HG03342 (cell line): ENCODE data around the gene BBS1.

Source experiments
- ATAC-seq: cut with Tn5 transposase; IDR thresholded peaks from one replicate; pipeline ENCODE4 v1.9.1; 2021; ENCODE audit warnings: mild to moderate bottlenecking, moderate library complexity; ENCODE audit not compliant: unreplicated experiment

The BBS1 gene

DNA sequence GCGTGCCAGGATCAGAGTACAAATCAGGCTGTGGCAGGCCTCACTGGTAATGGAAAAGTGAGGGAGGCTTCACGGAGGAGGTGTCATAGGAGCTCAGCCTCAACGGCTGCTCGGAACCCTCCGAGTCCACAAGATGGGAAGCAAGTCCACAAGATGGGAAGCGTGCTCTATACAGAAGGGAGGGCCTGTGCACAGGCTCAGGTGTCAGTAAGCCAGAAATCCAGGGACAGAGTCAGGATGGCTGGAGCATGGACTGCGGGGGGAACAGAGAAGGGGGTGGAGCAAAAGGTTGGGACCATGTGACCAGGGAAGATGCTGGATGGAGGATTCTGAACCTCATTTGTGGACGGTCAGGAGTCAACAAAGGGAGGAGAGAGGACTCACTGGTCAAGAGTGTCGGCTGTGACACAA lies 33.6 kb upstream of the BBS1 start:
- no peak for ATAC-seq

DNA sequence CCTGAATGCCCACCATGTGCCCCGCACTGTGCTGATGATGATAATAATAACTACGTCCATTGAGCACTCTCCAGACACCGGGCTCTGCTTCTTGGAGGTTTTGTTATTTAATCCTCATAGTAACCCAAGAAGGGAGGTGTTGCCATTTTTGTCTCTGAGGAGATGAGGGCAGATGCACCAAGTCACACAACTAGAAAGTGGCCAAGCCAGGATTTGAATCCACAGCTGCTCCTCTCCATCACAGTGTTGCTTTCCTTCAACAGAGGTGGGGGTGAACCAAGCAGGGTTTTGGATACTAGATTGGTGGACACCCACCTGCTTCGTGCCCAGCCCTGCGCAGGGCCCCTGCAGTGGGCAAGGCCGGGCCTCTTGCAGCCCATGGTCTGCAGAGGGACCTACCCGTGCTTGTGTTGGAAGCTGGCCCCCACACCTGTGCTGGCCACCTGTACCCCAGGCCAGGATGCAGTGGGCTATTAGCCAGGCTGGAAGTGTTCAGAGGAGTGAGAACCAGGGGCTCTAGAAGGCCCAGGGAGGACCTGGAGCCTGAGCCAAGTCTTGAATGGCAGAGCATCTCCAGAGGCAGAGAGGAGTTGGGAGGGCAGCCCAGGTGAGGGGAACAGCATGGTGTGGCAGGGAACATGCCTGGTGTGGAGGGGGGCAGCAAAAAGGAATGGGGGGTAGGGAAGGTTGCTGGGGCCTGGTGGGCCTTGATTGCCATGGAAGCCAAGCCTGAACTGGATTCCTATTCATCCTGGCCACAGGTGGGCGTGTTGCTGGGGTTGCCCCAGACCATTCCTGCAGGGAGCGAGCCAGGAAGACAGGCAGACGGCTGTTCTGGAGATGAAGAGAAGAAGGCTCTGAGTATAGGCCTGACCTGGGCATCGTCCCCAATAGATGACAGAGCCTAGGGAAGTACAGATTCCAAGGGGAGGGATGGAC lies 32.9 kb upstream of the BBS1 start:
- no peak for ATAC-seq

DNA sequence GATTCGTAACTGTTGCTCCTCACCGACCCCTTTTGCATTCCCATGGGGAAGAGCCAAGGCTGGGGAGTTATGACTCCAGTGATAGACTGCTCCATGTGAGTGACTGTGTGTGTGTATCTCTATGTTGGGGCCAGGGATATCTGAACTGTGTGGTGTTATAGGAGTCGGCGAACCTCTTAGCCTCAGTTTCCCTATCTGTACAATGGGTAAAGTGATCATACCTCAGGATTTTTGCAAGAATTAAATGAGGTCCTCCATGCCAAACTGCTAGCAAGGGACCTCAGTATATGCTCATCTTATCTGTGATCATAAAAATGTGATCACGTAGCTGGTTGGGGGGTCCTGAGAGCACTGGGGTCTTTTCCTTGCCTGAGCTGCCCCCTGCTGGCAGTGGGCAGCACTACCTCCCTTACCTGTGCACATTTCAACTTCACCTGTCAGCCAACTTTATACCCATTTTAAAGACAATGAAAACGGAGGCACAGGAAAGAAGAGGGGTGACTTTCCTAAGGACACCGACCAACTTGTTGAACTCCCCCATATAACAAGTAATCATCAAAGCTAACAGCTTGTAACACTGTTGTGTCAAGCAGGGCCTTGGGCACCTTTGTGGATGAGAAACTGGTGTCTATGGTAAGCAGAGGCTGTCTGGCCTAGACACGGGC lies 31.6 kb upstream of the BBS1 start:
- no peak for ATAC-seq

DNA sequence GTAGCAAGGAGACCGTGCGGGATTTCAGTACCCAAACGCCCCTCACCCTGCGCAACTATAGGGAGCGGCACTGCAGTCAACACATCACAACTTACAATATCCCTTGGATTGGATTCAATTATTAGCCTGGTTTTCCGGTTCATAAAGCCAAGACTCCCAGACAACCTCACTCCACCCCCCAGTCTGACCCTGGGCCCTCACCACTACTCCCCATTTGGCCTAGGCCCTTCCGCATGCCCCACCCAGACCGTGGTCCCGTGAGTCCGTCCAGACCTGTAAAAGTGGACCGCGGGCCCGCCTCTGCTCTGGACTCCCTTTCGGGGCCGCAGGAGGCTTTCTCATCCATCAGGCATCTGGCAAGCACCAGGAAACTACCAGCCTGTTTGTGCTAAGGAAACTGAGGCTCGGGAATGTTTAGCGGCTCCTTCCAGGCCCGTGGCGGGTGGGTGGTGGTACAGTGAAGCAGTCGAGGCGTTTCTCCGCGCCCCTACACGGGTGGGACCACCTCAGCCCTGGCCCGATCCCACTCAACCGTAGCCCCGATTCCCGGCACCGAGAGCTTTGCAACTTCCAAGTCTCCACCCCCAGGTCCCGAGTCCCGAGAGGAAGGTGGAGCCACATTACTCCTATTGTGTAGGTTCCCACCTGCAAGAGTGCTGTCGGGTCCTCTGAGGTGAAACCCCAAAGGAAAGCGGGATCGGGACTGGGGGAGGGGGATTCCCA lies 30.9 kb upstream of the BBS1 start:
- ATAC-seq, result peak; percentile 5

DNA sequence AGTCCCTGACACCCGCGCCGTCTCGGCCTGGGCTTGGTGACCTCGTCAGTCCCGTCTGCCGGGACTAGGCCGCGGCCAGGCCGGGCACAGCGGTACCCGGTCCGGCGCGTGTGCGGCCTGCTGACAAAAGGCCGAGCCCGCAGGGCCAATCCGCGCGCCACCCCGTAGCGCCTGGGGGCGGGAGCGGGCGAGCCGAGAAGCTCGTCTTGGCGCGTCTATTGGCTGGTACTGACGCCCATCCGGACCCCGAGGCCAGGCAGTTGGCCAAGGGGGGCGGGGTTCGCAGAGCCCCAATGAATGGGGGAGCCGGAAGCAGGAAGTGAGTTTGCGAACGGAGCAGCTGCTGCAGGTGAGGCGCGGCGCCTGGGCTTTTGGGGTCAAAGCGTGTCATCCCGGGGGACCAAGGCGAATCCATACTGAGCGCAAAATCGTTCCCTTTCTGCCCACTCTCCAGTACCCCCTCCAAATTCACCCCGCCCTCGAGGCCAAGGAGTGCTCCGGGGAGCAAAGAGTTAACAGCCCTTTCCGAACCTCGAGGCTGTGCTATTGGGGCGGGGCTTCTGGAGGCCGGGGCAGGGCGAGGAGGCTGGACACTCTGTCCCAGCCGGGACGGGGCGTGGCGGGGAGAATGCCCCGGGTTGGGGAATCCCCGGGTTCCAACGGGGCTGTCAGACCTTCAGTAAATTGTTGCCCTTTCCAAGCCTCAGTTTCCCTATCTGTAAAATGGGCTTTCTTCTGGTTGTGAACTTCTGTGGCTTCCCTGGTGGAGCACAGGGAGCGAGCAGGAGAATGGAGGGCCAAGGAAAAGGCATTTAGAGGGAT lies 30.1 kb upstream of the BBS1 start, which contains the start of gene DPP3:
TSS of gene DPP3 (plus strand) at position 318 of the 822 bp plus-strand sequence. CDS start 1,767 bp downstream, outside the sequence.
- ATAC-seq, result peak; percentile 85

DNA sequence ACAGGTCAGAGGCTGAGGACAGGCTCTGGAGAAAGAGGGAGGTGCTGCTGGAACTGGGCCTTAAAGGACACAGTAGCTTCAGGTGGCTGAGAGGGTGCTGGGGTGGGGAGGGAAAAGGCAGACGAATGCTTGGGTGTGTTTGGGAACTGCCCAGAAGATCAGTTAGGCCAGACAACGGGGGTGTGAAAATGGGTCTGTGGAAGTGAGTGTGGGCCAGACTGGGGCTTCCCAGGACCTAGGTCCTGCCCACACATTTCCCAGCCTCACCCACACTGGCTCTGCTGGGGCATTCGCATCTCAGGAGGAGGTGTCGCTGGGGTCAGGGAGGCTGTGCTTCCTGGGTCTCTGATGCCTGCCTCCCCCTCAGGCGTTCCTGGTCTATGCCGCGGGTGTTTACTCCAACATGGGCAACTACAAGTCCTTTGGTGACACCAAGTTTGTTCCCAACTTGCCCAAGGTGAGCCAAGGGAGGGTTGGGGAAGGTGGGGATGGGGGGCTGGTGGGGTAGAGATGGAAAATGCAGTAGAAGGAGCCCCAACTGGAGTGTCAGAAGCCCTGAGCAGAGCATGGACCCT lies 25.5 kb upstream of the BBS1 start:
- no peak for ATAC-seq

DNA sequence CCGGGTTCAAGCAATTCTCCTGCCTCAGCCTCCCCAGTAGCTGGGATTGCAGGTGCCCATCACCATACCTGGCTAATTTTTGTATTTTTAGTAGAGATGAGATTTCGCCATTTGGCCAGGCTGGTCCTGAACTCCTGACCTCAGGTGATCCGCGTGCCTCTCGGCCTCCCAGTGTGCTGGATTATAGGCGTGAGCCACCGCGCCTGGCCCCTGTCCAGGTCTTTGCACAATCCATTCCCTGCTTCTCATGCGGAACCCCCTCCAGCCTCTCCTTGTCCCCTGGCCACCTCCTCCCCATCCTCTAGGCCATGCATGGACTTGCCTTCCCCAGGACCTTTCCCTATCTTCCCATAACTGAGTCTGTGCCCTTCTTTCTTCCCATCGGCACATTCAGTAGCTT lies 21.5 kb upstream of the BBS1 start:
- ATAC-seq, result no peak

DNA sequence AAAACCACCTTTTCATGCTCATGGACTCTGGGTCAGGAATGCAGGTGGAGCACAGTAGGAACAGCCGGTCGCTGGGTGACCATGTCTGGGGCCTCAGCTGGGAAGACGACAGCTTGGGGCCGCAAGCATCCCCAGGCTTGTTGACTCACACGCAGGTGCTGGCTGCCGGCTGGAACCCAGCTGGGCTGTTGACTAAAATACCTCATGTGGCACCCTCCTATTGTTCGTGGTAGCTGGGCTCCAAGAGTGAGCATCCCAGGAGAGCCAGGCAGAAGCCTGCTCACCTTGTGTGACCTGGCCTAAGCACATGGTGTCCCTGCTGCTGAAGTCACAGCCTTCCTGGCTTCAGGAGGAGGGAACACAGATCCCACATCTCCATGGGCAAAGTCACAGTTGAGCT lies 20.8 kb upstream of the BBS1 start:
- no peak for ATAC-seq

DNA sequence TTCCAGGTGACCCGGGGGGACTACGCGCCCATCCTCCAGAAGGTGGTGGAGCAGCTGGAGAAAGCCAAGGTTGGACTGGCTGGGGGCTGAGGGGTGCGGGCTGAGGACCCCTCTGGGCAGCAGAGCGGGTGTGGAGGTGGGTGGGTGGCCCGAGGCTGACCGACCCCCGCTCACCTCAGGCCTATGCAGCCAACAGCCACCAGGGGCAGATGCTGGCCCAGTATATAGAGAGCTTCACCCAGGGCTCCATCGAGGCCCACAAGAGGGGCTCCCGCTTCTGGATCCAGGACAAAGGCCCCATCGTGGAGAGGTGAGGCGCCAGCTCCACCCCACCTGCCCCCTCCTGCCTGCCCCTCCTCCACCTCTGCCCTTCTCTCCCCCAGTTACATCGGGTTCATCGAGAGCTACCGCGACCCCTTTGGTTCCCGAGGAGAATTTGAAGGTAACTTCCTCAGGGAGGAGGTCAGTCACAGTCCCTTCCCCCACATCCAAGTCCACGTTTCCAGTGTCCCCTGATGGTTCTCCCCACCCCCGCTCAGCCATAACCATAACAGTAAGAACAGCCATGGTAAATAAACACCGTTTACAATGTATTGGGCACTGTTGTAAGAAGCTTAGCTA lies 19.0 kb upstream of the BBS1 start:
- no peak for ATAC-seq

DNA sequence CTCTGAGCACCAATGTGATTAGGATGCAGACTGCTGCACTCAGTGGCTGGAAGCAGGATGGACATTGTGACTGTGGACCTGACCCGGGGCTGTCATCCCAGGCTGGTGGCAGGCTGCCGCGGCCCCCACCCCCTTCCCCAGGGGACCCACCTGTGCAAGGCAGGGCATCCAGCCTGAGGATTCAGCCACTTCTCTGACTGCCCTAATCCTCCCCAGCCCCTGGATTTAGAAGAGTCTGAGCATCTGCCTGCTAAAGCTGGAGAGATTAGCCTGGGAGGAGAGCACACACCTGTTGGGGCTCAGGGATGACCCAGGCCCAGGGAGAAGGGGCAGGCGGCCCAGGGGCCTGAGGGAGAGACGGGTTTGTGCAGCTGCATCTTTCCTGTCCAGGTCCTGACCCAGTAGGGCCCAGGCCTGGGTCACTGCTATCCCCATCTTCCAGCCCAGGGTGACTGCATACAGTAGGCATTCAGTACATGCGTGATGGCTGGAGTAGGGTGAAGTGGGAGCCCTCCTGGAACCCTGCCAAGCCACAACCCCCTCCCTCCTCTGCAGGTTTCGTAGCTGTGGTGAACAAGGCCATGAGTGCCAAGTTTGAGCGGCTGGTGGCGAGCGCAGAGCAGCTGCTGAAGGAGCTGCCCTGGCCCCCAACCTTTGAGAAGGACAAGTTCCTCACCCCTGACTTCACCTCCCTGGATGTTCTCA lies 18.1 kb upstream of the BBS1 start:
- ATAC-seq, result no peak

DNA sequence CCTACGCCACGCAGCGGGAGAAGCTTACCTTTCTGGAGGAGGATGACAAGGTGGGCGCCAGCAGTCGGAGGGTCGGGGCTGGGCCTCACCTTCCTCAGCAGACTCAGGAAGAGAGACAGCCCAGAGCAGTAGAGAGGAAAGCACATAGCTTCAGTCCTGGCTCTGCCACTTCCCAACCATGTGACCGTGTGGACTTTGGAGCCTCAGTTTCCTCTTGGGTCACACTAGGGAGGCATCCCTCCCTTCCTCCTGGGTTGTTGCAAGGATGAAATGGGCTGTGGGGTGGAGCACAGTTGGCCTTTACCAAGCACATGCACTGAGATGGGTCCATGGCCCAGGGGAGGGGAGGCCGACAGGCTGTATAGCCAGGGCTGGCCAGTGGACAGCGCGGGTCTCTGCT lies 17.3 kb upstream of the BBS1 start:
- no peak for ATAC-seq

DNA sequence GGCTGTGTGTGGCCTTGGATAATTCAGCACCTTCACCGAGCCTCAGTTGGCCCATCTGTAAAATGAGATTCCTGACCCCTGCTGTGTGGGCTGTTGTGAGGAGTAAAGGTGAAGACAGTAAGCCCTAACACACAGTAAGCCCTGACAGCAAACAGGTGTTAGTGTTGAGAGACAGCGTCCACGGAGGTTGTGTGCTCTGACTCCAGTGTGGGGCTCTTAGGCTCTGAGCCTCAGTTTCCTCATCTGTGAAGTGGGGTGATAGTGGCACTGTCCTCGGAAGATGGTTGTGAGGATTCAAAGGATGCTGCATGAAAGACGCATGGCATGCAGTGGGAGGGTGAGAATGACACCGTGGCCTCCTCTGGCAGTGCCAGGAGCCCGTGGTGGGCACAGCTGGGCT lies 16.0 kb upstream of the BBS1 start:
- no peak for ATAC-seq

DNA sequence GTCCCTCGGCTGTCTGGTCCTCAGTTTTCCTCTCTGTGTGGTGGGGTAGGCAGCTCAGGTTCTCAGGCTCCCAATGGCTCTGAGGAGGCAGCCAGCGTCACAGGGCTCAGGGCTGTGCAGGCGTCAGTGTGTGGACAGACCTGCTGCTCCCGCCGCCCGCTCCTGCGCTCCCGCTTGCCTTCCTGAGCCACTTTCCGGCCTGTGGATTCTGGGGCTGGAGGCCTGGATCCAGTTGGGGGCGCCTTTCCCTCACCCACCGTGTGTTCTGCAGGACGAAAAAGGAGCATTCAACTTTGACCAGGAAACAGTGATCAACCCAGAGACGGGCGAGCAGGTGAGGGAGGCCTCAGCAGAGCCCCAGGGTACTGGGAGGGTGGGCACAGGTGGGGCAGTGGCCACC lies 15.5 kb upstream of the BBS1 start:
- no peak for ATAC-seq

DNA sequence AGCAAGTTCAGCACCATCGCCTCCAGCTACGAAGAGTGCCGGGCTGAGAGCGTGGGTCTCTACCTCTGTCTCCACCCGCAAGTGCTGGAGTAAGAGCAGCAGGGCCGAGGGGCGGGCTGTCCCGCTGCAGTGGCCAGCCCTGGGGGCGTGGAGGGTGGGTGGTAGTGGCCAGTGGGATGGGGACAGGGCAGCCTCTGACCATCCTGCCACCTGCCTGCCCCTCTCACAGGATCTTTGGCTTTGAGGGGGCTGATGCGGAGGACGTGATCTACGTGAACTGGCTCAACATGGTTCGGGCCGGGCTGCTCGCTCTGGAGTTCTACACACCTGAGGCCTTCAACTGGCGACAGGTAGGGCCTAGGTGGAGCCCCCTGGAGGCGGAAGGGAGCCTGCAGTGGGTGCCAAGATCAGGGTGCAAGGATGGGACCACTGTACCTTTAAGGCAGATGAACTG lies 15.0 kb upstream of the BBS1 start:
- ATAC-seq, result no peak

DNA sequence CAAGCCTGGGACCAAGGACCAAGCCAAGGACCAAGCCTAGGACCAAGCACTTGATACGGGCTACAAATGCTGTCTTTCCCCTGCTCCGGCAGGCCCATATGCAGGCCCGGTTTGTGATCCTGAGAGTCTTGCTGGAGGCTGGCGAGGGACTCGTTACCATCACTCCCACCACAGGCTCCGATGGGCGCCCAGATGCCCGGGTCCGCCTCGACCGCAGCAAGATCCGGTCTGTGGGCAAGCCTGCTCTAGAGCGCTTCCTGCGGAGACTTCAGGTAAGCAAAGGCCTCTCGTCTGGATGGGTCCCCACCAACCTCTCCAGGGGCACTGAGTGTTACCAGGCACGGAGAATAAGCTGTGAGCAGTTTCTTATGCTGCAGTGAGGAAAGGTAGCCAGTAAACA lies 13.2 kb upstream of the BBS1 start:
- no peak for ATAC-seq

DNA sequence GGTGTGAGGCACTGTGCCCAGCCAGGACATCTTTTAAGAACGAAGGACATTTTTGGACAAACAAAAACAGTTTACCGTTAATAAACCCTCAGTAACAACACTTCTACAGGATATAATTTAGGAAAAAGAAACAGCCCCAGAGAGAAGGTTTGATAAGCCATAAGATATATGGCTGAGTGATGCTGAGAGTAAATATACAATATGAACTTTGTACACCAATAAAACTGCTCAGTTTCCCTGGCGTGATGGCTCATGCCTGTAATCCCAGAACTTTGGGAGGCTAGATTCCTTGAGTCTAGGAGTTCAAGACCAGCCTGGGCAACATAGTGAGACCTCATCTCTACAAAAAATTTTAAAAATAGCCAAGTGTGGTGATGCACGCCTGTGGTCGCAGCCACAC lies 11.9 kb upstream of the BBS1 start:
- ATAC-seq, result no peak

DNA sequence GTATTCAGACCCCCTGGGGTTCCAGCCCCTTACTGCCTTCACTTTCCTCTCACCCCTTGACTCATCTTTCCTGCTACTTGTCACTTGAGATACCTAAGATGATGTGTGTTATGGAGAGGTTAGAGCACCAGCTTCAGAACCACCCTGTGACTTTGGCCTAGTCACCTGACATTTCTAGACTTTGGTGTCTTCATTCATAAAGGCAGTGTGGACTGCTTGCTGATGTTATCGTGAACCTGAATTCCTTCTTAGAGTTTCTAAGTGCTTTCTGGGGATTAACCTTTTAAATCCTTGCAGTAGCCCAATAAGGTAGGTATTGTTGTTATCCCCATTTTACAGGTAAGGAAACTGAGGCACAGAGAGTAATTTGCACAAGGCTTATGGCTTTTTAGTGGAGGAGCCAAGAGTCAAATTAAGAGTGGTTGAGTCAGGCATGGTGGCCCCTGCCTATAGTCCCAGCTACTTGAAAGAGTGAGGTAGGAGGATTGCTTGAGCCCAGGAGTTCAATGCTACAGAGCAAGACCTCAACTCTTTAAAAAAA lies 5.1 kb upstream of the BBS1 start:
- ATAC-seq, result no peak

DNA sequence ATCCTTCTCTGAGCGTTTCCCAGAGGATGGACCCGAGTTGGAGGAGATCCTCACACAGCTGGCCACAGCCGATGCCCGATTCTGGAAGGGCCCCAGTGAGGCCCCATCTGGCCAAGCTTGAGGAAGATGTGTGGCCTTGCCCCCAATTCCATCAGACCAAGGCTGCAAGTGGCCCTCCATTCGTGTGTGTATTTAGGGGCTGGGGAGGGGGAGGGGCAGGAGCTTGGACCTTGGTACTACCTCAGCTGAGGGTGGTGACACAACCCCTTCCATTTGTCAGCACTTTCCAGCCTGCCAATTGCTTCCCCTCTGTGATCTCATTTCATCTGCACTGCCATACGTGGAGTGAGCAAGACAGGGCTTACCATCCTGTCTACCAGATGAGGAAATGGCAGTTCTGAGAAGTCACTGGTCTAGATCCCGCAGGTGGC lies 1.3 kb upstream of the BBS1 start:
- no peak for ATAC-seq

DNA sequence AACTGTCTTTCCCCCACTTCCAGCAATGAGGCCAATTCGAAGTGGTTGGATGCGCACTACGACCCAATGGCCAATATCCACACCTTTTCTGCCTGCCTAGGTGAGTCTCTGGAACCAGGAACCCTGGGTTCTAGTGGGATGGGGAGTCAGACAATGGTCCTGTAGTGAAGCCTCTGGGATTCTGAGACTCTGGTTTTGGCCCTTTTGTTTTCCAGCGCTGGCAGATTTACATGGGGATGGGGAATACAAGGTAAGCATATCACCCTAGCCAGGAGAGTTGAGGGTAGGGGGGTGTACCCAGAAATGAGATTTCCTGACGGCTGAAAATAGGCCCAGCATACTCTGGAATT lies 530 bp downstream of the BBS1 start:
- no peak for ATAC-seq
